ENCODE measurements around the gene ZNF341.

Gene ZNF341

DNA sequence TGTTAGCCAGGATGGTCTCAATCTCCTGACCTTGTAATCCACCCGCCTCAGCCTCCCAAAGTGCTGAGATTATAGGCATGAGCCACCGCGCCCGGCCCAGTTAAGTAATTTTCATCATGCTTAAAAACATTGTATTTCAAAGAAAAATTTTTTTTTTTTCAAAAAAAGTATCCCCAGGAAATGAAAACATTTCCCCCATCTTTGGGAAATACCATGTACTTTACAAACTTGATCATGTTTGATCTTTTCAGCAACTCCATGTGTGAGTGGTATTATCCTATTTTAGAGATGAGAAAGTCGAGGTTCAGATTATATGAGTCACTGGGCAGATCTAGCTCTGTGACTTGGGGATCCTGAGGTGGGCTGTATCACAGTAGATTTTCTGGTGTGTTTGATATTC is 91.2 kb downstream of the ZNF341 start:
- in situ Hi-C loops (cut with MboI; ENCODE audit: low sequenced_read_pairs, unreplicated experiment) = no loop called here
- DNase-seq (ENCODE audit: low spot score) = no peak
- TF ChIP-seq, protein P1, sequence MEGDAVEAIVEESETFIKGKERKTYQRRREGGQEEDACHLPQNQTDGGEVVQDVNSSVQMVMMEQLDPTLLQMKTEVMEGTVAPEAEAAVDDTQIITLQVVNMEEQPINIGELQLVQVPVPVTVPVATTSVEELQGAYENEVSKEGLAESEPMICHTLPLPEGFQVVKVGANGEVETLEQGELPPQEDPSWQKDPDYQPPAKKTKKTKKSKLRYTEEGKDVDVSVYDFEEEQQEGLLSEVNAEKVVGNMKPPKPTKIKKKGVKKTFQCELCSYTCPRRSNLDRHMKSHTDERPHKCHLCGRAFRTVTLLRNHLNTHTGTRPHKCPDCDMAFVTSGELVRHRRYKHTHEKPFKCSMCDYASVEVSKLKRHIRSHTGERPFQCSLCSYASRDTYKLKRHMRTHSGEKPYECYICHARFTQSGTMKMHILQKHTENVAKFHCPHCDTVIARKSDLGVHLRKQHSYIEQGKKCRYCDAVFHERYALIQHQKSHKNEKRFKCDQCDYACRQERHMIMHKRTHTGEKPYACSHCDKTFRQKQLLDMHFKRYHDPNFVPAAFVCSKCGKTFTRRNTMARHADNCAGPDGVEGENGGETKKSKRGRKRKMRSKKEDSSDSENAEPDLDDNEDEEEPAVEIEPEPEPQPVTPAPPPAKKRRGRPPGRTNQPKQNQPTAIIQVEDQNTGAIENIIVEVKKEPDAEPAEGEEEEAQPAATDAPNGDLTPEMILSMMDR (IDR thresholded peaks at IDR 0.05; ENCODE audit: borderline replicate concordance, control extremely low read depth, extremely low read depth, insufficient read depth, missing control alignments) = no peak

DNA sequence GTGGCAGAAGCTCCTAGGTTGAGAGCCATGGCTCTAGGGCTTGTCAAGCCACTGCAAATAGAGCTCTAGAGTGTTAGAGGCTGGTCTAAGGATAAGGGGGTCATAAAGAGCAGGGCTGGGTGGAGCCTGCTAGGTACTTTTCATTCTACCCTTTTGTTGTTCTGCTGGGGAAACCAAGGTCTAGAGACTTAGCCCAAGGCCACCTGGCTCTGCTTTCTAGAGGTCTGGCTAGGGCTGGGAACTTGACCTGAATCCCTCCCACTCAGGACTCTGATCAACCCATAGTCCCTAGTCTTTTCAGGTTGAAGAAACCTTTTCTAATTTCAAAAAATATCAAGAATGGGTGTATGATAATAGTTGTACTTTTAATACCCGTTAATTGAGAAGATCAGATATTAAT is 93.1 kb downstream of the ZNF341 start:
- no peak for DNase-seq (ENCODE audit: low spot score)
- in situ Hi-C loops (cut with MboI; ENCODE audit: low sequenced_read_pairs, unreplicated experiment) = no loop called here
- TF ChIP-seq, protein P1 (IDR thresholded peaks at IDR 0.05; ENCODE audit: borderline replicate concordance, control extremely low read depth, extremely low read depth, insufficient read depth, missing control alignments) = no peak

DNA sequence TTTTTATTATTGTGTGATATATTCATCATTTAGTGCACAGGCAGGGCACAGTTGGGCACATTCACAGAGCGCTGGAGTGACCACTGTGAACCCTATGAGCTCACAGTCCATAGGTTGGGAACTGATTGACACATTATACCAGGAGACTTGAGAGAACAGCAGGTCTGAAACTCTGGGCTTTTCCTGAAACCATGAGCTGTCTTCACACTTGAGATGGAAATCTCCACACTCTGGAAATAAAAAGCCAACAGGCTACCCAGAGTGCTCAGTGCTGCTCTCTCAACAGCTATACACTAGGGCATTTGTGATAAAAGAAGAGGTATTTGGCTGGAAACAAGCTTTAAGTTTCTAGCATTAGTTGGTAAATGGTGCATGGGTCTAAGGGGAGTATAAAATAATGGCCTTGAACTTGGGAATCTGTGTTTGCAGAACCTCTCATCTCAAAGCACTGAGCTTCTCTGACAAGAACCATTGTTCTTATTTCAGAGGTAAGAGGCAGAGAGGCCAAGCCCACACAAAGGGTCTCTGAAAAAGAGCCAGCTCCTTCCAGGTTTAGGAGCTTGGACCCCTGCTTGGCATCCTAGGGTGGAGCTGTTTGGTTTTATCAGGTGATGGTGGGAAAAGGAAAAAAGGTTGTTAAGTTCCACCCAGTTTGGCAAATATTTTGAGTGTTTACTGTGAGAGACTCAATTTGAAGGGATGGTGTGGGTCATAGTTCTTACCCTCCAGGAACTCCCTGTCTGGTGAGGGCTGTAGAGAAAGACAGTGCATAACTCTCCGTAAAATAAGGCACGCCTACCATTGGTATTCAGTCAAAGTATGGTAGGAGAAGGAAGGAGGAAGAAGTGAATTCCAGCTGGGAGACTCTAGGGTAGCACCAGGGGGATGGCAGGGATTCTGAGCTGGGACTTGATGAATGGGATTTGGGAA is 93.8 kb downstream of the ZNF341 start:
- in situ Hi-C loops (cut with MboI; ENCODE audit: low sequenced_read_pairs, unreplicated experiment) = no loop called here
- TF ChIP-seq, protein P1 (IDR thresholded peaks at IDR 0.05; ENCODE audit: borderline replicate concordance, control extremely low read depth, extremely low read depth, insufficient read depth, missing control alignments) = no peak
- no peak for DNase-seq (ENCODE audit: low spot score)

DNA sequence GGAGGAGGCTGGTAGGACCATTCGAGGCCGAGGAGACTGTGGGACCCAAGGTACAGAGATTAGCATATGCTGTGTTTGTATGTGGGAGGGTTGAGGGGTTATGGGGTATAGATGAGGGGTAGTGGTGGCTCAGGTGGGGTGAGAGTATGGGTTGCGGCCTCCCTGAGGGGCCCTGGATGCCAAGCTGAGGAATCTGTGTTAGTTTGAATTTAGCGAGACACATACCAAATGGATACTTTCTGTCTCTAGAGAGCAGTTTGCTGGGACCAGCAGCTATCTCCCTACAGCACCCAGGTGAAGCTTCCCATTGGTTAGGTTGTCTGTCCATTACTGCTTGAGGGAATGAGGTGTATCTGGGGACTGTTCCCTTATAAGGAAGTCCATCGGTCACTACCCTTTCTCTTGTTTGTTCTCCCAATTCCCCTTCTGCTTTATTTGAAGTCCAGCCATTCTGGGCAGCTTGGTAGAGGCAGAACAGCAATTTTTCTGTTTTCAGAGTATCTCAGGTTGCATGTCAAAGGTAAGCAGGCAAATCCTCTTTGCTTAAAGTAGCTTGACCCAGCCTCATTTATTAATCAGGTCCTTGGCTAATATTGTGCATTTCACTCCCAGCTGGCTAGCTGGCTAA is 94.6 kb downstream of the ZNF341 start:
- TF ChIP-seq, protein P1 (IDR thresholded peaks at IDR 0.05; ENCODE audit: borderline replicate concordance, control extremely low read depth, extremely low read depth, insufficient read depth, missing control alignments) = no peak
- DNase-seq (ENCODE audit: low spot score) = no peak
- in situ Hi-C loops (cut with MboI; ENCODE audit: low sequenced_read_pairs, unreplicated experiment) = no loop called here

DNA sequence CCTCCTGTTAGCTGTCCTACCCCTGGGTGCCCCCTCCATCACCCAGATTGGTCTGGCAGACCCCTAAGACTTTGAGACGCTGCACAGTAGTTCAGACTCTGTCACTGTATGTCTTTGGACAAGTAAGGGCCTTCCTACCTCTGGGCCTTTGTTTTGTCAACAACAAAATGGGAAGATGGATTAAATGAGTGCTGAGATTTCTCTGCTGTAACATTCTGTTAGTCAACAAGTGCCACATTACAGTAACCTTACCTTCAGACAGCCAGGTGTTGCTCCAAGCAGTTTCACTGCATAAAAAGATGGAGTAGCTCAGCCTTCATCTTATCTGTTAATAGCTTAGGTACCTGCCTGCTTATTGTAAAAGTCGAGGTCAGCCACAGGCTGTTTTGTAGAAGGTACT is 95.3 kb downstream of the ZNF341 start:
- DNase-seq (ENCODE audit: low spot score) = no peak
- in situ Hi-C loops (cut with MboI; ENCODE audit: low sequenced_read_pairs, unreplicated experiment) = no loop called here
- TF ChIP-seq, protein P1 (IDR thresholded peaks at IDR 0.05; ENCODE audit: borderline replicate concordance, control extremely low read depth, extremely low read depth, insufficient read depth, missing control alignments) = no peak

DNA sequence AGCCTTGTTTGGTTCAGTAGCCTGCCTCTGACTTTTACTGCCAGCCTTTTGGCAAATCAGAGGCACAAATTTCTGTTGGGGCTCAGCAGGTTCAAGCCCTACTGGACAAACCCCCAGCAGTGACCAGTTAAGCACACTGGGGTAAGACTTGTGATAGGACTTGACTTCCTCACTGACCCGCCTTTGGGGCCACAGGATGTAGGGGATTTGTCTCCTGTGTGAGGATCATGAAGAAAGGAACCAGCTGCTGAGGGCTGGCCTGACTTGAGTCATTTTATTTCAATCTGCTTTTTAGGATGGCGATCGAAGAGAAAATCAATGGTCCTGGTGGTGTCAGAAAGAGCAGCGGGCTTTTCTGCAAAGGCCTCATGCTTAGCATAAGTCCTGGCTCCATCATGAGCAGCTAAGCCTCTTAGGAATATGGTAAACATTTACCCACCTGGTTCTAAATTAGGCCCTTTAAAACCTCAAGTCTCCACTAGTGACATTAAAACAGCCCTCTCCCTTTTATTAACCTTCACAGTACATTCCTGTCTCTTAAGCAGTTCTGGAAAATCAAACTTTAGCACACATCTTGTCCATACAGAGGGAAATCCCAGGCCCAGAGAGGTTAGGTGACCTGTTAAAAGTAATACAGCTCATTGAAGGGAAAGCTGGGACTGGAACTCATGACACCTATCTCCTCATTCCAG is 96.0 kb downstream of the ZNF341 start:
- TF ChIP-seq, protein P1 (IDR thresholded peaks at IDR 0.05; ENCODE audit: borderline replicate concordance, control extremely low read depth, extremely low read depth, insufficient read depth, missing control alignments) = no peak
- no peak for DNase-seq (ENCODE audit: low spot score)
- in situ Hi-C loops (cut with MboI; ENCODE audit: low sequenced_read_pairs, unreplicated experiment) = no loop called here
